ENCODE measurements around the gene MRPS15.

Gene MRPS15

GRCh38 chr1:36415661-36416326 lies 48.4 kb downstream of the MRPS15 start:
- no peak for TF ChIP-seq TCF4 (CRISPR knock-in tag; IDR thresholded peaks at IDR 0.05; ENCODE audit: borderline replicate concordance)
- TF ChIP-seq BACH2 (CRISPR knock-in tag; IDR thresholded peaks at IDR 0.05; ENCODE audit: borderline replicate concordance): no peak
- no peak for TF ChIP-seq ARNTL (CRISPR knock-in tag; IDR thresholded peaks at IDR 0.05; ENCODE audit: borderline replicate concordance, low read depth)
- TF ChIP-seq ZC3H10 (CRISPR knock-in tag; IDR thresholded peaks at IDR 0.05): no peak
- no peak for TF ChIP-seq CSDC2 (CRISPR knock-in tag; IDR thresholded peaks at IDR 0.05)
- TF ChIP-seq ISL1 (CRISPR knock-in tag; IDR thresholded peaks at IDR 0.05): no peak
- no peak for TF ChIP-seq ZNF70 (CRISPR knock-in tag; IDR thresholded peaks at IDR 0.05)
- no peak for TF ChIP-seq ZNF565 (CRISPR knock-in tag; conservative IDR thresholded peaks at IDR 0.05; ENCODE audit: low read depth)
- no peak for TF ChIP-seq CSRNP3 (CRISPR knock-in tag; IDR thresholded peaks at IDR 0.05)
- no peak for TF ChIP-seq PATZ1 (CRISPR knock-in tag; IDR thresholded peaks at IDR 0.05; ENCODE audit: borderline replicate concordance)
- TF ChIP-seq ZFP3 (CRISPR knock-in tag; IDR thresholded peaks at IDR 0.05): no peak
- TF ChIP-seq TSHZ2 (CRISPR knock-in tag; IDR thresholded peaks at IDR 0.05): no peak
- ATAC-seq: no peak

GRCh38 chr1:36414384-36414783 lies 49.8 kb downstream of the MRPS15 start:
- no peak for TF ChIP-seq RARB (CRISPR knock-in tag; IDR thresholded peaks at IDR 0.05)
- no peak for TF ChIP-seq SNAI2 (CRISPR knock-in tag; IDR thresholded peaks at IDR 0.05)
- TF ChIP-seq CREB5 (CRISPR knock-in tag; IDR thresholded peaks at IDR 0.05; ENCODE audit: low read depth): no peak
- no peak for TF ChIP-seq ARNTL (CRISPR knock-in tag; IDR thresholded peaks at IDR 0.05; ENCODE audit: borderline replicate concordance, low read depth)
- TF ChIP-seq OSR1 (CRISPR knock-in tag; IDR thresholded peaks at IDR 0.05): no peak
- no peak for TF ChIP-seq ZFP3 (CRISPR knock-in tag; IDR thresholded peaks at IDR 0.05)
- no peak for ATAC-seq

GRCh38 chr1:36411674-36412648 lies 52.2 kb downstream of the MRPS15 start:
- ATAC-seq: peak; percentile 13; the same call in 1 of the 3 replicates
- TF ChIP-seq BACH2 (CRISPR knock-in tag; IDR thresholded peaks at IDR 0.05; ENCODE audit: borderline replicate concordance): no peak
- TF ChIP-seq POU6F1 (CRISPR knock-in tag; IDR thresholded peaks at IDR 0.05; ENCODE audit: borderline replicate concordance, low read depth): no peak
- no peak for TF ChIP-seq OSR1 (CRISPR knock-in tag; IDR thresholded peaks at IDR 0.05)
- TF ChIP-seq RARB (CRISPR knock-in tag; IDR thresholded peaks at IDR 0.05): no peak
- no peak for TF ChIP-seq ARNTL (CRISPR knock-in tag; IDR thresholded peaks at IDR 0.05; ENCODE audit: borderline replicate concordance, low read depth)
- TF ChIP-seq GLIS3 (CRISPR knock-in tag; IDR thresholded peaks at IDR 0.05): no peak
- no peak for TF ChIP-seq ZNF70 (CRISPR knock-in tag; IDR thresholded peaks at IDR 0.05)

All from SK-N-SH treated with all-trans-retinoic acid at 6 μM for 48 hours (cell line).